Calu3 (cell line): ENCODE data around the gene ARHGAP24. TPM values are rescaled to one million over a fixed set of nuclear protein-coding genes. Genes with fewer than 3 reads are reported as not detected.

Experiments used
- BruUV-seq: library from RNA; stranded (reverse); fragments of 400-500 nt; replicated peaks from 2 replicates; lab custom pipeline; 2021; lab: Mats Ljungman, UMichigan
- CTCF ChIA-PET: fragments of 300-600 bp; sonication (Branson Sonifier 250); formaldehyde crosslinking; loops from one replicate; lab custom pipeline; 2022; ENCODE audit warnings: antibody characterized with exemption; lab: Charles Lee
- DNase-seq: peaks from one replicate; pipeline ENCODE4 v3.0.0; 2022
- H3K27ac Mint-ChIP-seq: one replicate; pipeline ENCODE4 v1.8.0; 2022; ENCODE audit warnings: mixed read lengths; ENCODE audit not compliant: unreplicated experiment
- H3K27me3 Mint-ChIP-seq: one replicate; pipeline ENCODE4 v1.8.0; 2022; ENCODE audit warnings: mixed read lengths; ENCODE audit not compliant: unreplicated experiment
- H3K36me3 Mint-ChIP-seq: one replicate; pipeline ENCODE4 v1.8.0; 2022; ENCODE audit warnings: mild to moderate bottlenecking, moderate library complexity, mixed read lengths; ENCODE audit not compliant: insufficient read depth, unreplicated experiment
- H3K4me1 Mint-ChIP-seq: one replicate; pipeline ENCODE4 v1.8.0; 2022; ENCODE audit warnings: mild to moderate bottlenecking, low read depth, mixed read lengths; ENCODE audit not compliant: unreplicated experiment
- H3K4me3 Mint-ChIP-seq: one replicate; pipeline ENCODE4 v1.8.0; 2022; ENCODE audit warnings: mild to moderate bottlenecking, low read depth, moderate library complexity, mixed read lengths; ENCODE audit not compliant: unreplicated experiment
- H3K9me3 Mint-ChIP-seq: one replicate; pipeline ENCODE4 v1.8.0; 2022; ENCODE audit warnings: low read depth, mixed read lengths; ENCODE audit not compliant: unreplicated experiment
- intact Hi-C: fragments of 100-400 bp; cut with micrococcal nuclease; formaldehyde crosslinking; loops from one replicate; pipeline ENCODE4 v1.10.0; 2022; ENCODE audit not compliant: unreplicated experiment
- total RNA-seq: library from RNA; stranded (reverse); gene quantifications from 2 replicates; pipeline ENCODE4 v1.2.3, GENCODE V29; 2022
- TF ChIP-seq, protein P1 (sequence below): fragments of 200-600 bp; IDR thresholded peaks from one replicate; pipeline ENCODE4 v1.8.0; 2022; ENCODE audit warnings: antibody characterized with exemption; ENCODE audit not compliant: unreplicated experiment

ARHGAP24 gene
- total RNA-seq, 1 experiment from 2014 or later: 10.2 TPM

DNA sequence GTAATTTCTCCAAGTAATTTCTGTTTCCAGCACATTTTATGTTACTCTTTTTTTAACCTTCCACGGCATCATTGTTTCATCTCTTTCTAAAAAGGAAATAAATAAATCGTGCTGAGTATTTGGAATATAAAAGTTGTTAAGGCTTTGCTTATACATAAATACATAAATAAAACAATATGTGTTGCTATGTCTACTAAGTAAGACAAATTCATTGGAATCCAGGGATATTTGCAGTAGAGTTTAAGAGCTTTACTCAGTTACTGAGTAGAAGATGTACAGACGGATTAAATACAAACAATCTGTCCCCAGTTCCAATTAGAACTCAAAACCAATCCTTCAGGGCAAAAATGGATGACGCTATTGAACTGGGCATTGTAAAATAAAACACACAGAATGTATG is 1.4 kb downstream of the ARHGAP24 start:
- Mint-ChIP-seq H3K36me3 (peaks cover 11% of the 10 kb centered on the region), H3K4me3 (no peak overlapping the region), H3K9me3 (no peaks in the 10 kb centered on the region), H3K27me3 (no peaks in the 10 kb centered on the region), H3K27ac (no peak overlapping the region), H3K4me1 (no peaks in the 10 kb centered on the region)
- no peak for DNase-seq
- intact Hi-C loops: no loop called here
- CTCF ChIA-PET: no interaction called here
- BruUV-seq: no TSS peak
- TF ChIP-seq, protein P1, sequence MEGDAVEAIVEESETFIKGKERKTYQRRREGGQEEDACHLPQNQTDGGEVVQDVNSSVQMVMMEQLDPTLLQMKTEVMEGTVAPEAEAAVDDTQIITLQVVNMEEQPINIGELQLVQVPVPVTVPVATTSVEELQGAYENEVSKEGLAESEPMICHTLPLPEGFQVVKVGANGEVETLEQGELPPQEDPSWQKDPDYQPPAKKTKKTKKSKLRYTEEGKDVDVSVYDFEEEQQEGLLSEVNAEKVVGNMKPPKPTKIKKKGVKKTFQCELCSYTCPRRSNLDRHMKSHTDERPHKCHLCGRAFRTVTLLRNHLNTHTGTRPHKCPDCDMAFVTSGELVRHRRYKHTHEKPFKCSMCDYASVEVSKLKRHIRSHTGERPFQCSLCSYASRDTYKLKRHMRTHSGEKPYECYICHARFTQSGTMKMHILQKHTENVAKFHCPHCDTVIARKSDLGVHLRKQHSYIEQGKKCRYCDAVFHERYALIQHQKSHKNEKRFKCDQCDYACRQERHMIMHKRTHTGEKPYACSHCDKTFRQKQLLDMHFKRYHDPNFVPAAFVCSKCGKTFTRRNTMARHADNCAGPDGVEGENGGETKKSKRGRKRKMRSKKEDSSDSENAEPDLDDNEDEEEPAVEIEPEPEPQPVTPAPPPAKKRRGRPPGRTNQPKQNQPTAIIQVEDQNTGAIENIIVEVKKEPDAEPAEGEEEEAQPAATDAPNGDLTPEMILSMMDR: no peak

DNA sequence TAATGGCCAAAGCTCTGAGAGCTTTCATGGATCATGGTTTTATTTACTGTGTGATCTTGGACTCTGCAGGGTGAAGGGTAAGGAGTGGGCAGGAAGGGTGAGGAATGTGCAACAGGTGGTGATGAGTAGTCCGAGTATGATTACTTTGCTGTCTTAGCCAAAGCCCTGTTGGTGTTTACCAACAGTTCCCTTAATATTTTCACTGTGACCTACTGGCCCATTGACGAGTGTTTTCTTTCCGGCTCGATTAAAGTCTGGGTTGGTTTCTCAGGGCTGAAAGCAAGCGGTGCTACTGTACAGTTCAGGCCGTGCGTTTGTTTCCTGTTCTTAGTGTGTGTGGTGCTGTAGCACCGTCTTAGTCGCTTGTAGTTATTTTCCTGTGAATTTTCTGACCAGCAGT is 2.6 kb downstream of the ARHGAP24 start:
- CTCF ChIA-PET: no interaction called here

DNA sequence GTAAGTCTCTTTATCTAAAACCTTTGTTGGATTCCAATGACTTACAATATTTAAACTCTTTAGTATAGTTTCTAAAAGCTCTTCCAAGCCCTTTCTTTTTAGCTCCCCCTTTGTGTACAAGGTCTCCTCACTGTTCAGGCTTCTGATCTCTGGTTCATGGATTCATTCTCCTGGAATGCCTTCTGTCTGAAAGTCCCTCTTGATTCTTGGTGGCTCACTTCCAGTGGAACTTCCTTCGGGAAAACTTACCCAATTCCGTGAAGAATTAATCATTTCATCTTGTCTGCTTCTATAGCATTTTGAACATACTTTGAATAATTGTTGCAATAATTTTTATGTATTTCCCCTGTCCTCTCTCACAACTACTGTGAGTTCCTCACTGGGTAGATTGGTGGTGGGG is 3.6 kb downstream of the ARHGAP24 start:
- TF ChIP-seq, protein P1: no peak
- Mint-ChIP-seq H3K9me3 (no peaks in the 10 kb centered on the region), H3K4me1 (no peaks in the 10 kb centered on the region), H3K27ac (no peak overlapping the region), H3K27me3 (no peaks in the 10 kb centered on the region), H3K36me3 (peaks cover 11% of the 10 kb centered on the region), H3K4me3 (no peak overlapping the region)
- intact Hi-C loops: no loop called here
- CTCF ChIA-PET: no interaction called here
- no TSS peak for BruUV-seq
- no peak for DNase-seq

More for the DNA sequence above, 2.6 kb downstream of the ARHGAP24 start:
- BruUV-seq: no TSS peak
- Mint-ChIP-seq H3K36me3 (peaks cover 11% of the 10 kb centered on the region), H3K4me3 (no peak overlapping the region), H3K4me1 (no peaks in the 10 kb centered on the region), H3K9me3 (no peaks in the 10 kb centered on the region), H3K27me3 (no peaks in the 10 kb centered on the region), H3K27ac (no peak overlapping the region)
- TF ChIP-seq, protein P1: no peak
- no peak for DNase-seq
- intact Hi-C loops: no loop called here

DNA sequence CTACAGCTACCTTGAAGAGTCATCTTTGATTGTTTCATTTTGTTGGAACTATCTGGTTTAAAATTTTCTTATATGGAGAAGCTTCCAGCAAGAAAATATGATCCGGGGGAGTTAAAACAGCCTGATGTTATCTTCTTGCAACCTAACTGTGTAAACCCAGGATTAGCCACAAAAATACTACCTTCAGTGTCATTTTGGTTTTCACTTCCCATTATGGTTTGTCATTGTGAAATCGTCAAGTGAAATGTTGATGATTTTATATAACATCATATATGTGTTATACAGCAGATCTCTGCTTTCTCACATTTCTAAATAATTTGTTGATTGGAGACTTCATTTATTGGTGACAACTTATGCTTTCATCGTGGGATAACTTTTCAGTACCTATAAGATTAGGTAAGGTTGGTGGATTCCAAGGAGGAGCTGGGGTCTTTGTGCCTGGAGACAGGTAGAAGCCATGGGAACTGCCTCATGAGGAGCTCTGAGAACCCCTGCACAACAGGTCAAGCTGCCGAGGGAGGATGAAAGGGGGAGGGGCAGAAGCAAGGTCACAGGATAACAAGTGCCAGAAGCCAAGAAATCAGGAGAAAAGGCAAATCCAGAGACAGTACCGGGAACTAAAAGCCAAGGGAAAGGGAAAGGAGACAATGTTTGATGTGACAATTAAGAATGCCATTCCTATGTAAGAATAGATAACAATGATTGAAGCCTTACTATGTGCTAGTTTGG is 7.2 kb downstream of the ARHGAP24 start:
- Mint-ChIP-seq H3K27me3 (no peaks in the 10 kb centered on the region), H3K27ac (no peak overlapping the region), H3K36me3 (no peaks in the 10 kb centered on the region), H3K4me3 (no peak overlapping the region), H3K9me3 (no peaks in the 10 kb centered on the region), H3K4me1 (no peaks in the 10 kb centered on the region)
- TF ChIP-seq, protein P1: no peak
- intact Hi-C loops: no loop called here
- BruUV-seq: no TSS peak
- no peak for DNase-seq
- CTCF ChIA-PET: no interaction called here
